Measurements from ENCODE around the gene NFATC2. TPM values are rescaled to one million over a fixed set of nuclear protein-coding genes. Genes with fewer than 3 reads are reported as not detected.

NFATC2 gene
- total and polyA plus RNA-seq, 2 experiments from 2014 or later: 0.52 to 0.59 TPM

GRCh38 chr20:51428401-51429143 is 113.9 kb downstream of the NFATC2 start (continued):
- TF ChIP-seq ZNF462 (CRISPR knock-in tag; IDR thresholded peaks at IDR 0.05): no peak
- no peak for TF ChIP-seq CTCF (conservative IDR thresholded peaks at IDR 0.05; ENCODE audit: low read depth in 2 of 2)
- no peak for TF ChIP-seq JUNB (IDR thresholded peaks at IDR 0.05; ENCODE audit: unreplicated experiment)
- no peak for TF ChIP-seq ZNF114 (CRISPR knock-in tag; IDR thresholded peaks at IDR 0.05)
- no peak for TF ChIP-seq NANOG (IDR thresholded peaks at IDR 0.05; ENCODE audit: borderline replicate concordance)
- TF ChIP-seq POLR2AphosphoS5 (IDR thresholded peaks at IDR 0.05; ENCODE audit: low read depth): no peak

- Histone ChIP-seq H4K20me1 (replicated peaks; ENCODE audit: insufficient read depth) (no peaks in the 10 kb centered on the region), H3K4me3 (no peak overlapping the region), H3K4me1 (ENCODE audit: insufficient read depth) (peaks cover 23% of the 10 kb centered on the region), H3K4me2 (no peak overlapping the region), H3K79me2 (replicated peaks; ENCODE audit: insufficient read depth) (no peaks in the 10 kb centered on the region), H2AFZ (peak overlapping the region; percentile 18; the same call in 1 of the 2 replicates), H3K36me3 (ENCODE audit: insufficient read depth) (no peaks in the 10 kb centered on the region), H3F3A (replicated peaks; ENCODE audit: low read depth) (no peaks in the 10 kb centered on the region), H3K9me2 (ENCODE audit: insufficient read depth) (no peaks in the 10 kb centered on the region), H3K27ac (ENCODE audit: low read depth) (no peak overlapping the region), H3K27me3 (ENCODE audit: insufficient read depth) (no peaks in the 10 kb centered on the region)
- no peaks in the 10 kb centered on the region for H3K36me3 Mint-ChIP-seq (ENCODE audit: low read depth)
- H3K4me1 Mint-ChIP-seq: peaks cover 47% of the 10 kb centered on the region
- no peak for ATAC-seq
- no peak overlapping the region for H3K27ac Mint-ChIP-seq
- no peaks in the 10 kb centered on the region for H3K9me3 Mint-ChIP-seq
- DNase-seq (ENCODE audit: low spot score): no peak
- no peak overlapping the region for H3K4me3 Mint-ChIP-seq
- peaks cover 9% of the 10 kb centered on the region for H3K27me3 Mint-ChIP-seq (ENCODE audit: insufficient read depth, low read depth, poor library complexity)
- TF ChIP-seq EZH2phosphoT487 (IDR thresholded peaks at IDR 0.05; ENCODE audit: unreplicated experiment) (no peak), REST (IDR thresholded peaks at IDR 0.05; ENCODE audit: unreplicated experiment) (no peak), POLR2AphosphoS5 (IDR thresholded peaks at IDR 0.05; ENCODE audit: low read depth) (no peak), CTCF (conservative IDR thresholded peaks at IDR 0.05; ENCODE audit: low read depth in 2 of 2) (no peak), ZNF114 (CRISPR knock-in tag; IDR thresholded peaks at IDR 0.05) (no peak), NANOG (IDR thresholded peaks at IDR 0.05; ENCODE audit: borderline replicate concordance) (no peak), STAT1 (IDR thresholded peaks at IDR 0.05; ENCODE audit: unreplicated experiment) (no peak)
Measured at GRCh38 chr20:51427651-51428291, 114.7 kb downstream of the NFATC2 start.
